ENCODE measurements around the gene RTCA.
"Not testable (repeated sequence)": the region's sequence is repeated elsewhere in the genome, so short reads cannot be mapped to it uniquely, and the experiment has no call there.

The RTCA gene

GRCh38 chr1:100313382-100313781 lies 47.4 kb downstream of the RTCA start:
- no peak overlapping the region for H3K9ac ChIP-seq (ENCODE audit: low read depth, low read length)
- no peaks in the 10 kb centered on the region for H3K27me3 ChIP-seq (ENCODE audit: insufficient read depth, low read length)
- peaks cover 18% of the 10 kb centered on the region for H3K9me3 ChIP-seq (ENCODE audit: insufficient read depth, low read depth, low read length)
- H3K27ac ChIP-seq (ENCODE audit: low read length) = no peak overlapping the region
- H3K4me3 ChIP-seq (ENCODE audit: low read length) = no peak overlapping the region
- H3K4me1 ChIP-seq (ENCODE audit: insufficient read depth, low read length) = no peaks in the 10 kb centered on the region
- H3K36me3 ChIP-seq (ENCODE audit: insufficient read depth, low read depth, low read length) = no peaks in the 10 kb centered on the region

DNA sequence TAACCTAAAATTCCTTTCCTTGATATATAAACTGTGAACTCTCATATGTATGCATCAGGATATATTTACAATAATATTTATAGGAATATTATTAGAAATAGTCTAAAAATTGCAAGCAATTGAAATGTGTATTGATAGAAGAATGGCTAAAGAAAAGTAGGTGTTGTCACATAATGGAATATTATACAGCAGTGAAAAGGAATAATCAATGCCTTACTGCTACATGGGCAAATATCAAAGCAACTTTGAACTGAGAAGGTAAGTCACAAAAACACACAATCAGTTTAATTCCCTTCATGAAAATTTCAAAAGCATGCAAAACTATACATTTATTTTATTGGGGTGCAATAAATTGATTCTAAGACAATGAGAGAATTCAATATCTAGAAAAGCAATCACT lies 50.6 kb downstream of the RTCA start:
- Histone ChIP-seq H3K27ac (ENCODE audit: low read length) (no peak overlapping the region), H3K4me3 (ENCODE audit: low read length) (no peak overlapping the region), H3K9me3 (ENCODE audit: insufficient read depth, low read depth, low read length) (peaks cover 18% of the 10 kb centered on the region), H3K4me1 (ENCODE audit: insufficient read depth, low read length) (no peaks in the 10 kb centered on the region), H3K27me3 (ENCODE audit: insufficient read depth, low read length) (no peaks in the 10 kb centered on the region), H3K9ac (ENCODE audit: low read depth, low read length) (no peak overlapping the region), H3K36me3 (ENCODE audit: insufficient read depth, low read depth, low read length) (no peaks in the 10 kb centered on the region)

DNA sequence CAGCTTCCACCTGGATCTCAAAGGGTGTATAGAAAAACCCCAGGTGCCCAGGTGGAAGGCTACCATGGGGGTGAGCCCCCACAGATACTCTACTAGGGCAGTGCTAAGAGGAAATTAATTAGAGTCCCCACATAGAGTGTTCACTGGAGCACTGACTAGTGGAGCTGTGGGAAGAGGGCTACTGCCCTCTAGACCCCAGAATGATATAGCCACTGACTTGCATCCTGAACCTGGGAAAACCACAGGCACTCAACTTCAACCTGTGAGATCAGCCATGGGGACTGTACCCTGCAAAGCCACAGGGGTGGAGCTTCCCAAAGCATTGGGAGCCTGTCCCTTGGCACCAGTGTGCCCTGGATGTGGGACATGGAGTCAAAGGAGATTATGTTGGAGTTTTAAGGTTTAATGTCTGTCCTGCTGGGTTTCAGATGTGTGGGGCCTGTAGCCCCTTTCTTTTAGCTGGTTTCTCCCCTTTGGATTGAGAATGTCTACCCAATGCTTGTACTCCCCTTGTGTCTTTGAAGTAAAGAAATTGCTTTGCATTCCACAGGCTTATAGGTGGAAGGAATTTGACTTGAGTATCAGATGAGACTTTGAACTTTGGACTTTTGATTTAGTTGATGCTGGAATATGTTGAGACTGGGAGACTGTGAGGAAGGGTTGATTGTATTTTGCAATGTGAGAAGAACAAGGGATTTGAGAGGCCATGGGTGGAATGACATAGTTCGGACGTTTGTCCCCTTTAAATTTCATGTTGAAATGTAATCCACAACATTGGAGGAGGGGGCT lies 54.5 kb downstream of the RTCA start:
- H3K4me3 ChIP-seq (ENCODE audit: low read length) = no peak overlapping the region
- H3K36me3 ChIP-seq (ENCODE audit: insufficient read depth, low read depth, low read length) = no peaks in the 10 kb centered on the region
- H3K9ac ChIP-seq (ENCODE audit: low read depth, low read length) = no peak overlapping the region
- H3K27me3 ChIP-seq (ENCODE audit: insufficient read depth, low read length) = no peaks in the 10 kb centered on the region
- H3K9me3 ChIP-seq (ENCODE audit: insufficient read depth, low read depth, low read length) = peaks cover 16% of the 10 kb centered on the region
- H3K4me1 ChIP-seq (ENCODE audit: insufficient read depth, low read length) = peaks cover 15% of the 10 kb centered on the region
- no peak overlapping the region for H3K27ac ChIP-seq (ENCODE audit: low read length)

- no peak overlapping the region for H3K9ac ChIP-seq (ENCODE audit: low read depth, low read length)
- no peaks in the 10 kb centered on the region for H3K36me3 ChIP-seq (ENCODE audit: insufficient read depth, low read depth, low read length)
- peaks cover 19% of the 10 kb centered on the region for H3K4me1 ChIP-seq (ENCODE audit: insufficient read depth, low read length)
- no peak overlapping the region for H3K4me3 ChIP-seq (ENCODE audit: low read length)
- peaks cover 10% of the 10 kb centered on the region for H3K9me3 ChIP-seq (ENCODE audit: insufficient read depth, low read depth, low read length)
- no peak overlapping the region for H3K27ac ChIP-seq (ENCODE audit: low read length)
- no peaks in the 10 kb centered on the region for H3K27me3 ChIP-seq (ENCODE audit: insufficient read depth, low read length)
Measured at GRCh38 chr1:100321100-100321493, 55.1 kb downstream of the RTCA start.

DNA sequence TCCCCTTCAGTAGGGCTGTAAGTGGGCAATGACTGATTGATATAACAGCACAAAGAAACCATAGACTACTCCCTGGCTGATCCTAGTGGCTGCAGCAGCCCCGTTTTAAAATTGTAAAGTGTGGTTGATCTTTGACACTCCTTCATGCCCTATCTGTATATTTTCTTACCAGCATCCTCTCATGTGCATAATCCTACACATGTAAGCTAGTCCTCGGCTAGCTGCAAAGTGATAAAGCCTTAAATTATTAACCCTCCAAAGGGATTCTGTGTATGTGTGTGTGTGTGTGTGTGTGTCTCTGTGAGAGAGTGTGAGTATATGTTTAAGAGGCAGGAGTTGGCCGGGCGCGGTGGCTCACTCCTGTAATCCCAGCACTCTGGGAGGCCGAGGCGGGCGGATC lies 55.5 kb downstream of the RTCA start:
- H3K9ac ChIP-seq (ENCODE audit: low read depth, low read length) = no peak overlapping the region
- no peaks in the 10 kb centered on the region for H3K27me3 ChIP-seq (ENCODE audit: insufficient read depth, low read length)
- peaks cover 19% of the 10 kb centered on the region for H3K4me1 ChIP-seq (ENCODE audit: insufficient read depth, low read length)
- H3K4me3 ChIP-seq (ENCODE audit: low read length) = no peak overlapping the region
- peaks cover 6% of the 10 kb centered on the region for H3K9me3 ChIP-seq (ENCODE audit: insufficient read depth, low read depth, low read length)
- no peak overlapping the region for H3K27ac ChIP-seq (ENCODE audit: low read length)
- H3K36me3 ChIP-seq (ENCODE audit: insufficient read depth, low read depth, low read length) = no peaks in the 10 kb centered on the region

DNA sequence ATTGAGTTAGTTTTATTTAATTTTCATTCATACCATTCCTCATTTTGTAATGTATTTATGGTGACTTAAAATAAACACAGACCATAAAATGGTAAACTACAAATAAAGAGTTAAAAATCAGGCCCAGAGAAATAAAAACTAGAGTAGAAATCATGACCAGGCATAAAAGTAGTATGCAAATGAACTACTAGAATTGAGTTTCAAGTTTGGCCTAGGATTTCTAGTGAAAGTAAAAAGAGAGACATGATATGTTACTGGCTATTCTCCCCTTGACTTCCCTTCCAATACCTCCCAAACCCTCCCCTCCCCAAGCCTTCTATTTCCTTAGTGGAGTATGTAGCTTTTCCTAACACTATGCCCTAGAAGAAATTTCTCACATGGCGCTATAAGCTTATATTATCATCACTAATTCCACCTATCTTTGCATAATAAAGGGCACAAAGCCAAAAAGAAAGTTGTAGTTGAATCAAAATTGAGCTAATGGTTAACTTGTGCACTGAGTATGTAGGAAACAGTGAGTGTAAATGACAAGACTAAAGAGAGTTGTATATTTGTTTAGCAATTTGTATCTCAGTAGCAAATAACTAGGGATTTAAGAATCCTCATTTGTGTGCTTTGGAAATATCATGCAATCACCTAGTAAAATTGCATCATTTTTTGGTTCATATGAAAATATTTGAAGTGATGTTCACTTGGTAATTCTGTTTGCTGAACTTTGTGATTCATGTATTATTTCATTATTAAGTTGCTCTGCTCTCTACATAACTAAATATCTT lies 56.6 kb downstream of the RTCA start:
- peak overlapping the region; percentile 48 for H3K27ac ChIP-seq (ENCODE audit: low read length)

DNA sequence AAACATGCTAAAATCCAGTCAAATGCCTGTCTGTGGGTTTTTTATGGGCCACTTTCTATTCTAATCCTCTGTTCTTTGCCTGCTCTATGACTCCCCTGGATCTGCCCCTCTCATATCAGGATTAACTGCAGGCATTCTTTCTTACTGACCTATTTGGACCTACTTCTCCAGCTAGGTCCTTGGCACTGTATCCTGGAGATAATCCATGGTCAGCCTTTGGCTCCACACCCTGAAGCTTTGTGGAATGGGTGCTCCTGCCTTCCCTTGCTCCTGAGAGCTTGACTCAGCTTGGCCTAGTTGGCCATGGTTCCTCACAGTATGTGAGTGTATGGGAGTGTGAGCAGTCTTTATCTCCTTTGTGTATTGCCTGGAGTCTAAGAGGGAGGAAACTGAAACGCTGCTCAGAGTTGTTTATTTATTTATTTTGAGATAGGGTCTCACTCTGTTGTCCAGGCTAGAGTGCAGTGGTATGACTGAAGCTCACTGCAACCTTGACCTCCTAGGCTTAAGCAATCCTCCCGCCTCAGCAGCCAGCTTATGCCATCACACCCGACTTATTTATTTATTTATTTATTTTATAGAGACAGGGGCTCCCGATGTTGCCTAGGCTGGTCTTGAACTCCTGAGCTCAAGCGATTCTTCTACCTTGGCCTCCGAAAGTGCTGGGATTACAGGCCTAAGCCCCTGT lies 57.5 kb downstream of the RTCA start:
- no peaks in the 10 kb centered on the region for H3K36me3 ChIP-seq (ENCODE audit: insufficient read depth, low read depth, low read length)
- no peaks in the 10 kb centered on the region for H3K9me3 ChIP-seq (ENCODE audit: insufficient read depth, low read depth, low read length)
- H3K27me3 ChIP-seq (ENCODE audit: insufficient read depth, low read length) = no peaks in the 10 kb centered on the region
- H3K9ac ChIP-seq (ENCODE audit: low read depth, low read length) = no peak overlapping the region
- no peak overlapping the region for H3K27ac ChIP-seq (ENCODE audit: low read length)
- H3K4me1 ChIP-seq (ENCODE audit: insufficient read depth, low read length) = peaks cover 19% of the 10 kb centered on the region
- H3K4me3 ChIP-seq (ENCODE audit: low read length) = no peak overlapping the region

More for the DNA sequence above, 56.6 kb downstream of the RTCA start:
- no peaks in the 10 kb centered on the region for H3K36me3 ChIP-seq (ENCODE audit: insufficient read depth, low read depth, low read length)
- peaks cover 19% of the 10 kb centered on the region for H3K4me1 ChIP-seq (ENCODE audit: insufficient read depth, low read length)
- H3K4me3 ChIP-seq (ENCODE audit: low read length) = no peak overlapping the region
- H3K27me3 ChIP-seq (ENCODE audit: insufficient read depth, low read length) = no peaks in the 10 kb centered on the region
- 0 out of 2 replicates have a peak overlapping the region, but pooled peaks have one; percentile 10 for H3K9ac ChIP-seq (ENCODE audit: low read depth, low read length)
- H3K9me3 ChIP-seq (ENCODE audit: insufficient read depth, low read depth, low read length) = no peaks in the 10 kb centered on the region

GRCh38 chr1:100325415-100326324 lies 59.7 kb downstream of the RTCA start:
- Histone ChIP-seq H3K4me3 (ENCODE audit: low read length) (peak overlapping the region; percentile 48; the same call in 1 of the 2 replicates), H3K9me3 (ENCODE audit: insufficient read depth, low read depth, low read length) (no peaks in the 10 kb centered on the region), H3K27me3 (ENCODE audit: insufficient read depth, low read length) (no peaks in the 10 kb centered on the region), H3K4me1 (ENCODE audit: insufficient read depth, low read length) (peaks cover 19% of the 10 kb centered on the region), H3K27ac (ENCODE audit: low read length) (peak overlapping the region; percentile 29), H3K9ac (ENCODE audit: low read depth, low read length) (peak overlapping the region; percentile 45; the same call in 1 of the 2 replicates), H3K36me3 (ENCODE audit: insufficient read depth, low read depth, low read length) (no peaks in the 10 kb centered on the region)

DNA sequence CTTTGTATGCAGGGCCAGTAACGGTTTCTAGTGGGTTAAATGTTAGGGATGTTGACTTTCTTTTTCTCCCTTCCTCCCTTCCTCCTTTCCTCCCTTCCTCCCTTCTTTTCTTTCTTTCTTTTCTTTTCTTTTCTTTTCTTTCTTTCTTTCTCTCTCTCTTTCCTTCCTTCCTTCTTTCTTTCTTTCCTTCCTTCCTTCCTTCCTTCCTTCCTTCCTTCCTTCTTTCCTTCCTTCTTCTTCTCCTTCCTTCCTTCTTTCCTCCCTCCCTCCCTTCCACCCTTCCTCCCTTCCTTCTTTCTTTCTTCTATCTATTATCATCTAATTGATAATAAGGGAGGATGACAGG lies 60.3 kb downstream of the RTCA start:
- peak overlapping the region; percentile 29 for H3K27ac ChIP-seq (ENCODE audit: low read length)
- not testable (repeated sequence) for H3K36me3 ChIP-seq (ENCODE audit: insufficient read depth, low read depth, low read length); H3K27me3 ChIP-seq (ENCODE audit: insufficient read depth, low read length); H3K9me3 ChIP-seq (ENCODE audit: insufficient read depth, low read depth, low read length); H3K4me3 ChIP-seq (ENCODE audit: low read length)
- peaks cover 19% of the 10 kb centered on the region for H3K4me1 ChIP-seq (ENCODE audit: insufficient read depth, low read length)
- 0 out of 2 replicates have a peak overlapping the region, but pooled peaks have one; percentile 45 for H3K9ac ChIP-seq (ENCODE audit: low read depth, low read length)

- Histone ChIP-seq H3K27me3 (ENCODE audit: insufficient read depth, low read length) (no peaks in the 10 kb centered on the region), H3K27ac (ENCODE audit: low read length) (no peak overlapping the region), H3K36me3 (ENCODE audit: insufficient read depth, low read depth, low read length) (no peaks in the 10 kb centered on the region), H3K4me1 (ENCODE audit: insufficient read depth, low read length) (peaks cover 15% of the 10 kb centered on the region), H3K9me3 (ENCODE audit: insufficient read depth, low read depth, low read length) (no peaks in the 10 kb centered on the region), H3K4me3 (ENCODE audit: low read length) (no peak overlapping the region), H3K9ac (ENCODE audit: low read depth, low read length) (no peak overlapping the region)
Measured at GRCh38 chr1:100328133-100328532, 62.1 kb downstream of the RTCA start.

DNA sequence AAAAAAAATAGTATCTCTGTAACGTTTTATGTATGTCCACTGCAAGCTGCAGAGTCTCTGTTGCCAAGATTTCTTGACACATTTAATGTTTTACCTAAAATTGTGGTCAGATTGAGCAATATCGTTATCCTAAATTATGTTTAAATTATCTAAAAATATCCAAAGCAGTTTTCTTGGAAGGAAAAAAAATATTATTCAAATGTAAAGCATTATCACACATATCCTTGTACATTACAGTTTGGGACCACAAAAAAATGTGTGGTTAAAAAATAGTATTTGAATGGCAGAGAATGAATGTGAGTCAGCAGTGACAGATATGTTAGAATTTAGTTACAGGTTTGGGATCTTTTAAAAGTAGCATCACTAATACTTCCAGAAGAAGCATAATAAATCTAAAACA lies 65.1 kb downstream of the RTCA start:
- H3K27me3 ChIP-seq (ENCODE audit: insufficient read depth, low read length); H3K4me3 ChIP-seq (ENCODE audit: low read length); H3K36me3 ChIP-seq (ENCODE audit: insufficient read depth, low read depth, low read length); H3K27ac ChIP-seq (ENCODE audit: low read length); H3K9me3 ChIP-seq (ENCODE audit: insufficient read depth, low read depth, low read length); H3K9ac ChIP-seq (ENCODE audit: low read depth, low read length); H3K4me1 ChIP-seq (ENCODE audit: insufficient read depth, low read length): not testable (repeated sequence)
